K562 (cell line): ENCODE data around the gene SLC2A10. TPM values are rescaled to one million over a fixed set of nuclear protein-coding genes. Genes with fewer than 3 reads are reported as not detected.
A peak's percentile ranks its signal among the peaks of the same experiment; 100 is the strongest.

Source experiments
- ATAC-seq: fragments of 200-7000 bp; cut with Tn5 transposase; 3 replicates; pipeline ENCODE4 v1.9.1; 2020; ENCODE audit warnings: moderate library complexity
- Bru-seq: library from RNA; stranded (reverse); fragments of 400-500 nt; gene quantifications from one replicate; lab custom pipeline; 2021; lab: Mats Ljungman, UMichigan
- BruChase-seq, 2 experiments: library from RNA; stranded (reverse); fragments of 400-500 nt; gene quantifications; one replicate each; lab custom pipeline; 2021; lab: Mats Ljungman, UMichigan
- BruUV-seq: library from RNA; stranded (reverse); fragments of 400-500 nt; replicated peaks from 2 replicates; lab custom pipeline; 2021; lab: Mats Ljungman, UMichigan
- CTCF ChIA-PET: fragments of 300-600 bp; formaldehyde crosslinking; extraction: SDS; loops from one replicate; lab custom pipeline; 2021; ENCODE audit warnings: low intra/inter-chr PET ratio; lab: Yijun Ruan, JAX
- POLR2A ChIA-PET: fragments of 300-600, 350-650 bp; sonication (Branson Sonifier 250); formaldehyde crosslinking; extraction: SDS; loops from one replicate; lab custom pipeline; 2021; ENCODE audit warnings: antibody characterized with exemption, inconsistent platforms; lab: Yijun Ruan, JAX
- DNase-seq, 4 experiments: peaks; one replicate each; pipeline versions ENCODE4 v3.0.0 to v3.0.0-alpha.2; 2011 to 2018; ENCODE audit warnings: low spot score in 3 of 4, mixed read lengths in 3 of 4; ENCODE audit errors: extremely low read depth in 1 of 4
- FAIRE-seq: peaks from 2 replicates; lab custom pipeline; 2011; peaks lifted over from hg19 to GRCh38; lab: Jason Lieb, UNC
- H2AFZ ChIP-seq: 2 replicates; pipeline ENCODE4 v1.6.0; 2011; ENCODE audit warnings: low read depth, low read length, control low read depth, inconsistent platforms
- H3K27ac ChIP-seq: fragments of 200-600 bp; 3 replicates; pipeline ENCODE4 v1.8.0; 2011; ENCODE audit warnings: low read depth, mild to moderate bottlenecking, control low read depth, inconsistent platforms, low read length, moderate library complexity, mixed read lengths; ENCODE audit errors: extremely low read depth
- H3K27me3 ChIP-seq, 2 experiments: fragments of 300-600 bp in 1 of 2; 2 replicates in 1 of 2; 3 replicates in 1 of 2; pipeline versions ENCODE4 v1.6.0 to v1.8.0; 2011; ENCODE audit warnings: inconsistent platforms in 2 of 2, low read length in 2 of 2, mild to moderate bottlenecking in 1 of 2, mixed read lengths in 1 of 2, moderate library complexity in 1 of 2; ENCODE audit not compliant: control insufficient read depth in 2 of 2, insufficient read depth in 2 of 2
- H3K36me3 ChIP-seq: fragments of 300-600 bp; 3 replicates; pipeline ENCODE4 v1.8.0; 2011; ENCODE audit warnings: mild to moderate bottlenecking, low read length, inconsistent platforms; ENCODE audit not compliant: control insufficient read depth, insufficient read depth
- H3K4me1 ChIP-seq, 2 experiments: fragments of 200-600 bp in 1 of 2; replicated peaks in 1 of 2; 2 replicates in 1 of 2; 3 replicates in 1 of 2; pipeline versions ENCODE4 v1.5.1 to v1.8.0; 2011; ENCODE audit warnings: inconsistent platforms in 2 of 2, low read length in 2 of 2, mild to moderate bottlenecking in 1 of 2, mixed read lengths in 1 of 2, moderate library complexity in 1 of 2; ENCODE audit not compliant: control insufficient read depth in 2 of 2, insufficient read depth in 2 of 2
- H3K4me2 ChIP-seq: 2 replicates; pipeline ENCODE4 v1.6.1; 2011; ENCODE audit warnings: low read length, control low read depth, inconsistent platforms, mixed read lengths; ENCODE audit not compliant: insufficient read depth
- H3K4me3 ChIP-seq: fragments of 200-600 bp; sonication (generic), shearing (Covaris generic); 2 replicates; pipeline ENCODE4 v1.5.1; 2016; ENCODE audit warnings: control low read depth, inconsistent platforms
- H3K79me2 ChIP-seq: fragments of 200-600 bp; 3 replicates; pipeline ENCODE4 v1.8.0; 2011; ENCODE audit warnings: low read length, inconsistent platforms; ENCODE audit not compliant: control insufficient read depth, insufficient read depth
- H3K9ac ChIP-seq, 2 experiments: 2 replicates each; pipeline versions ENCODE4 v1.6.0 to v1.6.1; 2011; ENCODE audit warnings: low read depth in 2 of 2, low read length in 2 of 2, control low read depth in 1 of 2, inconsistent platforms in 1 of 2, mild to moderate bottlenecking in 1 of 2, mixed read lengths in 1 of 2; ENCODE audit not compliant: insufficient read depth in 1 of 2
- H3K9me1 ChIP-seq: one replicate; pipeline ENCODE4 v1.6.0; 2011; ENCODE audit warnings: inconsistent platforms, mild to moderate bottlenecking, low read length, moderate library complexity; ENCODE audit not compliant: control insufficient read depth, insufficient read depth
- H3K9me3 ChIP-seq: replicated peaks from 2 replicates; pipeline ENCODE4 v1.5.1; 2011; ENCODE audit warnings: low read depth, low read length, inconsistent platforms; ENCODE audit not compliant: control insufficient read depth, insufficient read depth
- H4K20me1 ChIP-seq: replicated peaks from 2 replicates; pipeline ENCODE4 v1.6.1; 2011; ENCODE audit warnings: low read length, inconsistent platforms, mixed read lengths; ENCODE audit not compliant: control insufficient read depth, insufficient read depth
- BCL6 ChIP-seq: fragments of 250-450 bp; sonication (Bioruptor Pico); IDR thresholded peaks from 2 replicates; pipeline ENCODE4 v1.4.0; 2020
- EGR1 ChIP-seq: fragments of 450-650 bp; conservative IDR thresholded peaks from 2 replicates; pipeline ENCODE4 v1.6.1; 2017; ENCODE audit warnings: mild to moderate bottlenecking
- FOXA3 ChIP-seq, 2 experiments: fragments of 450-650 bp in 1 of 2; sonication (generic) in 1 of 2; formaldehyde crosslinking; IDR thresholded peaks in 1 of 2; conservative IDR thresholded peaks in 1 of 2; 2 replicates each; pipeline versions ENCODE4 v1.4.0 to v1.8.0; 2020 to 2022; ENCODE audit warnings: mild to moderate bottlenecking in 2 of 2, missing genetic modification reagents in 1 of 2
- HDGF ChIP-seq: fragments of 450-650 bp; IDR thresholded peaks from 2 replicates; pipeline ENCODE4 v1.6.1; 2016
- KLF13 ChIP-seq: fragments of 450-650 bp; IDR thresholded peaks from 2 replicates; pipeline ENCODE4 v1.6.1; 2016; ENCODE audit warnings: missing genetic modification characterization, low read depth, mild to moderate bottlenecking, missing compliant biosample characterization, moderate library complexity, borderline replicate concordance
- MAX ChIP-seq: sonication (generic); formaldehyde crosslinking; IDR thresholded peaks from 2 replicates; pipeline ENCODE4 v1.9.0; 2022; ENCODE audit warnings: mild to moderate bottlenecking, missing genetic modification reagents
- MYNN ChIP-seq, 2 experiments: sonication (generic); formaldehyde crosslinking in 1 of 2; IDR thresholded peaks; 2 replicates each; pipeline versions ENCODE4 v1.5.0 to v1.6.1; 2016 to 2020; ENCODE audit warnings: antibody characterized with exemption in 1 of 2, missing genetic modification reagents in 1 of 2
- NCOA2 ChIP-seq, 2 experiments: fragments of 450-650 bp; IDR thresholded peaks; 2 replicates each; pipeline ENCODE4 v1.6.1; 2018; ENCODE audit warnings: mild to moderate bottlenecking in 2 of 2, moderate library complexity in 1 of 2; ENCODE audit not compliant: partially characterized antibody in 2 of 2
- PHB ChIP-seq: fragments of 250-450 bp; sonication (Bioruptor Pico); IDR thresholded peaks from 2 replicates; pipeline ENCODE4 v1.5.0; 2021
- SLC30A9 ChIP-seq: fragments of 250-450 bp; sonication (Bioruptor Pico); IDR thresholded peaks from 2 replicates; pipeline ENCODE4 v1.8.0; 2022; ENCODE audit warnings: mild to moderate bottlenecking, moderate library complexity
- TARDBP ChIP-seq: fragments of 450-650 bp; IDR thresholded peaks from 2 replicates; pipeline ENCODE4 v1.6.1; 2016
- TFAP4 ChIP-seq: sonication (generic); formaldehyde crosslinking; IDR thresholded peaks from 2 replicates; pipeline ENCODE4 v1.8.0; 2022; ENCODE audit warnings: missing genetic modification reagents, mild to moderate bottlenecking, moderate library complexity, borderline replicate concordance
- XRCC5 ChIP-seq: fragments of 200-400 bp; formaldehyde crosslinking; IDR thresholded peaks from 2 replicates; pipeline ENCODE4 v1.6.1; 2017; ENCODE audit warnings: low read depth, mild to moderate bottlenecking, low read length
- ZNF224 ChIP-seq: sonication (generic); formaldehyde crosslinking; IDR thresholded peaks from 2 replicates; pipeline ENCODE4 v1.8.0; 2022; ENCODE audit warnings: mild to moderate bottlenecking, missing genetic modification reagents
- ZNF436 ChIP-seq: fragments of 250-450, 450-650 bp; sonication (Bioruptor Pico); formaldehyde crosslinking; IDR thresholded peaks from 2 replicates; pipeline ENCODE4 v1.7.0; 2020; ENCODE audit warnings: mild to moderate bottlenecking
- WGBS: fragments of 100-300 bp; shearing (Covaris generic); methylation state at CpG from one replicate; pipeline ENCODE4 v1.1.6; 2016; ENCODE audit warnings: low coverage, mixed read lengths; ENCODE audit not compliant: insufficient coverage; ENCODE audit errors: missing lambda C conversion rate; 5-methylcytosine and 5-hydroxymethylcytosine counted together
- in situ Hi-C: fragments of 300-500 bp; cut with MboI; formaldehyde crosslinking; loops from 4 replicates; pipeline ENCODE4 v1.15.0; 2018; ENCODE audit warnings: inconsistent platforms, mixed read lengths
- intact Hi-C: fragments of 100-400 bp; cut with micrococcal nuclease; formaldehyde crosslinking; loops from 2 replicates; pipeline ENCODE4 v1.14.2; 2022
- long read RNA-seq, 3 experiments: library from polyadenylated mRNA in 2 of 3; library from RNA in 1 of 3; unstranded in 2 of 3; stranded (forward) in 1 of 3; transcript quantifications; one replicate each; pipeline ENCODE4 v2.0.0, GENCODE V29; 2019 to 2022
- polyA minus RNA-seq, 3 experiments: library from RNA; depleted of rRNA, polyadenylated mRNA; stranded (reverse); fragments of >200 nt; gene quantifications; 2 replicates each; pipeline ENCODE4 v1.2.3, GENCODE V29; 2011
- polyA plus RNA-seq, 8 experiments: library from polyadenylated mRNA; depleted of rRNA in 4 of 8; stranded (reverse) in 5 of 8; unstranded in 3 of 8; fragments of >200 nt; fragmentation: Nextera tagmentation in 2 of 8; fragmentation: Illumina TruSeq in 1 of 8; extraction: Ambion mirVana in 2 of 8; extraction: Trizol in 1 of 8; gene quantifications; 2 replicates each; pipeline versions ENCODE4 v1.2.1 to v1.2.3, GENCODE V29; 2011 to 2014; ENCODE audit warnings: inconsistent platforms in 1 of 8, missing spikeins in 1 of 8
- total RNA-seq, 7 experiments: library from RNA; depleted of rRNA in 6 of 7; stranded (reverse); fragments of >200 nt in 6 of 7; fragmentation: Illumina TruSeq in 2 of 7; extraction: Trizol in 2 of 7; gene quantifications; 2 replicates each; pipeline versions ENCODE4 v1.2.1 to v1.2.3, GENCODE V29; 2011 to 2021; ENCODE audit warnings: low replicate concordance in 1 of 7
- TF ChIP-seq, protein P1 (sequence below): fragments of 200-800 bp; sonication (Bioruptor generic); IDR thresholded peaks from 2 replicates; pipeline ENCODE4 v1.6.1; 2017; ENCODE audit warnings: missing genetic modification characterization, missing compliant biosample characterization

SLC2A10 gene
- 0.21 TPM in 1 of 2 replicates, not detected in the other for total RNA-seq (2011; cell fraction: chromatin; rRNA removed; ENCODE audit: low replicate concordance)
- total RNA-seq (2011; cell fraction: nucleolus; rRNA removed): 1.0 and 1.8 TPM in 2 replicates
- 1.7 and 1.9 TPM in 2 replicates for total RNA-seq (2011; cell fraction: nucleoplasm; rRNA removed)
- total RNA-seq (2014; rRNA removed): 0.86 and 1.8 TPM in 2 replicates
- 0.06 and 0.07 TPM in 2 replicates for total RNA-seq (2014; rRNA removed; fragmentation: Illumina TruSeq; extraction: Trizol)
- 0.22 and 0.57 TPM in 2 replicates for total RNA-seq (2015; rRNA removed; fragmentation: Illumina TruSeq; extraction: Trizol)
- total RNA-seq (2021): 0.16 and 0.58 TPM in 2 replicates
- 0.10 and 0.38 TPM in 2 replicates for polyA plus RNA-seq (2011; rRNA removed)
- polyA plus RNA-seq (2011; cell fraction: cytosol; rRNA removed): 0.22 and 0.33 TPM in 2 replicates
- 1.1 and 1.7 TPM in 2 replicates for polyA plus RNA-seq (2011; cell fraction: nucleus; rRNA removed)
- 0.64 and 2.1 TPM in 2 replicates for polyA plus RNA-seq (2012)
- polyA plus RNA-seq (2014; fragmentation: Illumina TruSeq; extraction: Trizol): 0.12 and 0.14 TPM in 2 replicates
- polyA plus RNA-seq (2014; fragmentation: Nextera tagmentation; extraction: Ambion mirVana): under 1 TPM; 0.01 to 0.08 TPM
- polyA plus RNA-seq (2014; rRNA removed): 0.04 and 0.11 TPM in 2 replicates
- 0.07 and 0.84 TPM in 2 replicates for polyA minus RNA-seq (2011; rRNA and poly(A)+ RNA removed)
- polyA minus RNA-seq (2011; cell fraction: cytosol; rRNA and poly(A)+ RNA removed): 0.82 TPM in 1 of 2 replicates, not detected in the other
- 1.4 TPM in 1 of 2 replicates, not detected in the other for polyA minus RNA-seq (2011; cell fraction: nucleus; rRNA and poly(A)+ RNA removed)
- percentile 34 among the genes with signal in this experiment for Bru-seq, nascent RNA
- BruChase-seq, experiment 1, labeled RNA remaining after a 2-hour chase: percentile 32 among the genes with signal in this experiment
- percentile 26 among the genes with signal in this experiment for BruChase-seq, experiment 2, labeled RNA remaining after a 6-hour chase
- long read RNA-seq, experiment 1: 0 reads
- long read RNA-seq, experiment 2, partial matches to known transcripts: 0 of 1 reads
- long read RNA-seq, experiment 2, other reads (novel, unspliced or antisense): 1 of 1 reads
- long read RNA-seq, experiment 3: 0 reads

DNA sequence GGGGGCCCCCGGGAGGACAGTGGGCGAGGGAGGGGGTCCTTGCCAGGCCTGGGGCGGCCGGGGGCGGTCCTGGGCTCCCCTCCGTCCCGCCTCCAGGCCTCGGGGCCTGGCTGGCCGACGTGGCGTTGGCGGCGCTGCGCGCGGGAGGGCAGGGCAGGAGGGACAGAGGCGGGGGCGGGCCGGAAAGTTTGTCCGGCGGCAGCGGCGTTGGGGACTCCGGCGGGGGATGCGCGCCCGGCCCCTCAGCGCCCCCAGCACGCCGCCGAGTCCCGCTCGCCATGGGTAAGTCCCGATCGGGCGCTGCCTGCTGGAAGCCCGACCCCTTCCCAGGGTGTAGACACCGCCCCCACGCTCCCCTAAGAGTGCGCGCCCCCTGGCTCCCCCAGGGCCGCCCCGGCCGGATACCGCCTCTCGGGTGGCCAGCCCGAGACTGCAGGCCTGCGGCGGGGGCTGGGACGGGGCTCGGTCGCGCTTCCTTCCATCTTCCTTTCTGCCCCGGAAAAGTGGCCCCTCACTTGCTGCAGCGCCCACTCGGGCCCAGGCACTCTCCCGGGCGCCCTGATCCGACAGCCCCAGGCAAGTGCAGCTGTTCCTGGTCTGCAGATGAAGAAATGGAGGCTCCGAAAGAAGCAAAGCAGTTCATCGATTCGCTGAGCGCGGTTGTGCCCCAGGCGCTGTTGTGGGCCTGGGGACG, at the start of gene SLC2A10:
SLC2A10 (plus strand) TSS at position 191 of the 694 bp plus-strand sequence; CDS start at position 279, 88 bp downstream.
- H3K4me2 ChIP-seq: peak within 1 kb of the TSS; percentile 54
- H3K4me3 ChIP-seq: peak within 1 kb of the TSS; percentile 41
- peaks cover 3% of the 10 kb centered on the region; the same call in 1 of the 2 replicates for H3K9me3 ChIP-seq
- peaks cover 6 to 13% of the 10 kb centered on the region in 2 experiments; a peak in 3 of 5 replicates for H3K4me1 ChIP-seq
- peaks cover 3 to 28% of the 10 kb centered on the region in 2 experiments; a peak in 3 of 5 replicates for H3K27me3 ChIP-seq
- peak; percentile 46 to 54 (median 50) for DNase-seq
- H4K20me1 ChIP-seq: no peaks in the 10 kb centered on the region
- no TSS peak for BruUV-seq
- no peak for FAIRE-seq
- H3K36me3 ChIP-seq: no peaks in the 10 kb centered on the region
- ChIA-PET POLR2A (no interaction called here), CTCF (no interaction called here)
- no peaks in the 10 kb centered on the region for H3K9me1 ChIP-seq
- intact Hi-C loops: no loop called here
- peak; percentile 85 for ATAC-seq
- 0 out of 3 replicates have a peak within 1 kb of the TSS, but pooled peaks have one; percentile 11 for H3K27ac ChIP-seq
- H2AFZ ChIP-seq: peak within 1 kb of the TSS; percentile 89
- no peaks in the 10 kb centered on the region for H3K79me2 ChIP-seq
- H3K9ac ChIP-seq: peak within 1 kb of the TSS; percentile 3 to 31; a peak in 2 of 4 replicates
- WGBS: 29% methylated on average over 34 of the region's 67 CpGs
- in situ Hi-C loops: no loop called here
- TF ChIP-seq TARDBP: no peak
- TF ChIP-seq ZNF224: no peak
- TF ChIP-seq MYNN (IDR thresholded peaks at IDR 0.05): no peak
- no peak for TF ChIP-seq MYNN (CRISPR knock-in tag; IDR thresholded peaks at IDR 0.05)
- TF ChIP-seq XRCC5: no peak
- no peak for TF ChIP-seq PHB (CRISPR knock-in tag)
- TF ChIP-seq BCL6 (CRISPR knock-in tag): no peak
- TF ChIP-seq TFAP4 (CRISPR knock-in tag): peak; percentile 19; the same call in 1 of the 2 replicates
- no peak for TF ChIP-seq KLF13 (tag)
- TF ChIP-seq HDGF: no peak
- no peak for TF ChIP-seq NCOA2 (IDR thresholded peaks at IDR 0.05; ENCODE audit: partially characterized antibody in 2 of 2)
- TF ChIP-seq, protein P1, sequence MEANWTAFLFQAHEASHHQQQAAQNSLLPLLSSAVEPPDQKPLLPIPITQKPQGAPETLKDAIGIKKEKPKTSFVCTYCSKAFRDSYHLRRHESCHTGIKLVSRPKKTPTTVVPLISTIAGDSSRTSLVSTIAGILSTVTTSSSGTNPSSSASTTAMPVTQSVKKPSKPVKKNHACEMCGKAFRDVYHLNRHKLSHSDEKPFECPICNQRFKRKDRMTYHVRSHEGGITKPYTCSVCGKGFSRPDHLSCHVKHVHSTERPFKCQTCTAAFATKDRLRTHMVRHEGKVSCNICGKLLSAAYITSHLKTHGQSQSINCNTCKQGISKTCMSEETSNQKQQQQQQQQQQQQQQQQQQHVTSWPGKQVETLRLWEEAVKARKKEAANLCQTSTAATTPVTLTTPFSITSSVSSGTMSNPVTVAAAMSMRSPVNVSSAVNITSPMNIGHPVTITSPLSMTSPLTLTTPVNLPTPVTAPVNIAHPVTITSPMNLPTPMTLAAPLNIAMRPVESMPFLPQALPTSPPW (CRISPR knock-in tag): peak; percentile 59
- peak; percentile 52 for TF ChIP-seq EGR1
- TF ChIP-seq MAX: no peak
- TF ChIP-seq SLC30A9 (CRISPR knock-in tag): no peak
- no peak for TF ChIP-seq ZNF436 (CRISPR knock-in tag)
- TF ChIP-seq FOXA3 (CRISPR knock-in tag; conservative IDR thresholded peaks at IDR 0.05 in 1 of 2, IDR thresholded peaks at IDR 0.05 in 1 of 2): no peak
